HuH-7 (cell line): ENCODE measurements around the gene PLA2G4F.

Source experiments
- DNase-seq: peaks from one replicate; pipeline ENCODE4 v3.0.0; 2011; ENCODE audit warnings: low spot score

Gene PLA2G4F

GRCh38 chr15:42131826-42132806 lies 24.3 kb downstream of the PLA2G4F start:
- no peak for DNase-seq

GRCh38 chr15:42131006-42131405 lies 25.4 kb downstream of the PLA2G4F start:
- no peak for DNase-seq

- DNase-seq, result no peak
These were observed 26.0 kb downstream of the PLA2G4F start for GRCh38 chr15:42130246-42130986.

- no peak for DNase-seq
These were observed 27.1 kb downstream of the PLA2G4F start for GRCh38 chr15:42129364-42129763.

- DNase-seq, result no peak
These were observed 28.0 kb downstream of the PLA2G4F start for GRCh38 chr15:42128476-42128875.

- DNase-seq, result no peak
These were observed 32.9 kb downstream of the PLA2G4F start for GRCh38 chr15:42123546-42123945.

- DNase-seq, result no peak
These were observed 34.8 kb downstream of the PLA2G4F start for GRCh38 chr15:42121682-42122081.

GRCh38 chr15:42121021-42121420 lies 35.4 kb downstream of the PLA2G4F start:
- no peak for DNase-seq

GRCh38 chr15:42120285-42120684 lies 36.2 kb downstream of the PLA2G4F start:
- no peak for DNase-seq

- DNase-seq, result no peak
These were observed 37.0 kb downstream of the PLA2G4F start for GRCh38 chr15:42119446-42119760.

GRCh38 chr15:42118650-42119445 lies 37.6 kb downstream of the PLA2G4F start:
- DNase-seq, result no peak

GRCh38 chr15:42111924-42112323 lies 44.5 kb downstream of the PLA2G4F start:
- DNase-seq, result no peak

GRCh38 chr15:42110367-42110766 lies 46.1 kb downstream of the PLA2G4F start:
- no peak for DNase-seq

- DNase-seq, result no peak
These were observed 47.6 kb downstream of the PLA2G4F start for GRCh38 chr15:42108806-42109205.

- DNase-seq, result no peak
These were observed 48.2 kb downstream of the PLA2G4F start for GRCh38 chr15:42108189-42108588.

GRCh38 chr15:42107473-42107872 lies 49.0 kb downstream of the PLA2G4F start:
- no peak for DNase-seq

- DNase-seq, result no peak
These were observed 50.1 kb downstream of the PLA2G4F start for GRCh38 chr15:42106288-42106687.

- no peak for DNase-seq
These were observed 52.1 kb downstream of the PLA2G4F start for GRCh38 chr15:42104095-42104891.

GRCh38 chr15:42102646-42103235 lies 53.7 kb downstream of the PLA2G4F start:
- DNase-seq, result no peak

GRCh38 chr15:42101861-42102260 lies 54.6 kb downstream of the PLA2G4F start:
- no peak for DNase-seq
